C4-2B (cell line): Measurements from ENCODE around the gene SLC4A4.

Experiments used
- ZFX ChIP-seq: fragments of 450-650 bp; IDR thresholded peaks from 2 replicates; pipeline ENCODE4 v1.6.1; 2017
- TF ChIP-seq, protein P1 (sequence below): fragments of 450-650 bp; conservative IDR thresholded peaks from 2 replicates; pipeline ENCODE4 v1.5.1; 2017; ENCODE audit warnings: mild to moderate bottlenecking

DNA sequence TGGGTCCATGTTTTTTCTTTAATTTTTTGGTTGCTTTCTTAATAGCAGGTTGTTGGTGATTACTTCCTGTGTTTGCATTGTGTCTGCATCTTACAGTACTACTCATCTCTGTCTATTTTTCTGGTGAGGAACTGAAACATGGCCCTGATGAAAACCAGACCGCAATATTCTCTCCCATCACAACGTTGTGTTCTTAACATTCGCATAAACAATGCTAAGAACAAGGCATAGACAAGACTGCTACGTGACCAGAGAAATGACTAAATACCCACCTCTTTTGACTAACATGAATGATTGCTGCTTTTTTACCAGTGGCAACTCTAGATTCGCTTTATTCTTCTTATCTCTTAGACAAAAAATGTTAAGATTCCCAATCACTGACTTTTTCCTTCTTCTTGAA lies 266.0 kb downstream of the SLC4A4 start:
- TF ChIP-seq, protein P1, sequence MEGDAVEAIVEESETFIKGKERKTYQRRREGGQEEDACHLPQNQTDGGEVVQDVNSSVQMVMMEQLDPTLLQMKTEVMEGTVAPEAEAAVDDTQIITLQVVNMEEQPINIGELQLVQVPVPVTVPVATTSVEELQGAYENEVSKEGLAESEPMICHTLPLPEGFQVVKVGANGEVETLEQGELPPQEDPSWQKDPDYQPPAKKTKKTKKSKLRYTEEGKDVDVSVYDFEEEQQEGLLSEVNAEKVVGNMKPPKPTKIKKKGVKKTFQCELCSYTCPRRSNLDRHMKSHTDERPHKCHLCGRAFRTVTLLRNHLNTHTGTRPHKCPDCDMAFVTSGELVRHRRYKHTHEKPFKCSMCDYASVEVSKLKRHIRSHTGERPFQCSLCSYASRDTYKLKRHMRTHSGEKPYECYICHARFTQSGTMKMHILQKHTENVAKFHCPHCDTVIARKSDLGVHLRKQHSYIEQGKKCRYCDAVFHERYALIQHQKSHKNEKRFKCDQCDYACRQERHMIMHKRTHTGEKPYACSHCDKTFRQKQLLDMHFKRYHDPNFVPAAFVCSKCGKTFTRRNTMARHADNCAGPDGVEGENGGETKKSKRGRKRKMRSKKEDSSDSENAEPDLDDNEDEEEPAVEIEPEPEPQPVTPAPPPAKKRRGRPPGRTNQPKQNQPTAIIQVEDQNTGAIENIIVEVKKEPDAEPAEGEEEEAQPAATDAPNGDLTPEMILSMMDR, result no peak
- no peak for TF ChIP-seq ZFX
